PC-3 (cell line): ENCODE data around the gene SH3RF3. TPM values are rescaled to one million over a fixed set of nuclear protein-coding genes. Genes with fewer than 3 reads are reported as not detected.
A peak's percentile ranks its signal among the peaks of the same experiment; 100 is the strongest.
"Not testable (repeated sequence)": the region's sequence is repeated elsewhere in the genome, so short reads cannot be mapped to it uniquely, and the experiment has no call there.

Experiments
- ATAC-seq: fragments of 200-7000 bp; cut with Tn5 transposase; 2 replicates; pipeline ENCODE4 v1.9.1; 2020; ENCODE audit warnings: mild to moderate bottlenecking, moderate library complexity
- BruUV-seq: library from RNA; stranded (reverse); fragments of 400-500 nt; replicated peaks from 2 replicates; lab custom pipeline; 2021; lab: Mats Ljungman, UMichigan
- CTCF ChIA-PET: fragments of 300-600 bp; sonication (Branson Sonifier 250); formaldehyde crosslinking; loops from one replicate; lab custom pipeline; 2022; ENCODE audit warnings: antibody characterized with exemption; lab: Charles Lee
- POLR2A ChIA-PET: fragments of 300-600 bp; sonication (Branson Sonifier 250); formaldehyde crosslinking; loops from one replicate; lab custom pipeline; 2022; ENCODE audit warnings: antibody characterized with exemption; ENCODE audit not compliant: unreplicated experiment; lab: Charles Lee
- DNase-seq: peaks from one replicate; pipeline ENCODE4 v3.0.0-alpha.2; 2015
- H2AFZ ChIP-seq: fragments of 300-600 bp; sonication (generic); 2 replicates; pipeline ENCODE4 v1.6.0; 2016; ENCODE audit warnings: antibody characterized with exemption, low read length
- H3F3A ChIP-seq: fragments of 300-600 bp; sonication (generic); one replicate; pipeline ENCODE4 v1.6.0; 2017; ENCODE audit warnings: antibody characterized with exemption, low read length, control low read depth, mild to moderate bottlenecking; ENCODE audit not compliant: unreplicated experiment
- H3K27ac ChIP-seq: fragments of 300-600 bp; sonication (generic); 2 replicates; pipeline ENCODE4 v1.5.1; 2016; ENCODE audit warnings: mild to moderate bottlenecking, low read length
- H3K27me3 ChIP-seq: fragments of 300-600 bp; sonication (generic); 2 replicates; pipeline ENCODE4 v1.6.1; 2016; ENCODE audit warnings: low read length, mixed read lengths
- H3K36me3 ChIP-seq: fragments of 300-600 bp; sonication (generic); 2 replicates; pipeline ENCODE4 v1.6.1; 2016; ENCODE audit warnings: low read depth, mixed run types, low read length, mixed read lengths
- H3K4me1 ChIP-seq: fragments of 300-600 bp; sonication (generic); 2 replicates; pipeline ENCODE4 v1.5.1; 2016; ENCODE audit warnings: low read length; ENCODE audit not compliant: insufficient read depth
- H3K4me2 ChIP-seq: fragments of 300-600 bp; sonication (generic); 2 replicates; pipeline ENCODE4 v1.6.0; 2016; ENCODE audit warnings: low read length
- H3K4me3 ChIP-seq: fragments of 300-600 bp; sonication (generic); 2 replicates; pipeline ENCODE4 v1.5.1; 2016; ENCODE audit warnings: mild to moderate bottlenecking, low read length, mixed read lengths
- H3K79me2 ChIP-seq: fragments of 300-600 bp; sonication (generic); 2 replicates; pipeline ENCODE4 v1.6.1; 2017; ENCODE audit warnings: low read length, mixed read lengths
- H3K9ac ChIP-seq: fragments of 300-600 bp; sonication (generic); 2 replicates; pipeline ENCODE4 v1.6.0; 2016; ENCODE audit warnings: mild to moderate bottlenecking, low read length
- H3K9me2 ChIP-seq: fragments of 300-600 bp; sonication (generic); replicated peaks from 2 replicates; pipeline ENCODE4 v1.6.1; 2016; ENCODE audit warnings: mixed run types, low read length, mixed read lengths
- H3K9me3 ChIP-seq: fragments of 300-600 bp; sonication (generic); 2 replicates; pipeline ENCODE4 v1.6.1; 2016; ENCODE audit warnings: low read length, mixed read lengths
- H4K20me1 ChIP-seq: fragments of 300-600 bp; sonication (generic); 2 replicates; pipeline ENCODE4 v1.6.1; 2016; ENCODE audit warnings: low read length, mixed read lengths
- CTCF ChIP-seq: fragments of 300-600 bp; sonication (generic); conservative IDR thresholded peaks from 2 replicates; pipeline ENCODE4 v1.5.1; 2017; ENCODE audit warnings: antibody characterized with exemption, low read depth, mild to moderate bottlenecking, low read length
- EZH2 ChIP-seq: fragments of 300-600 bp; sonication (generic); IDR thresholded peaks from one replicate; pipeline ENCODE4 v1.6.1; 2017; ENCODE audit warnings: antibody characterized with exemption, mild to moderate bottlenecking, low read length; ENCODE audit not compliant: unreplicated experiment
- EZH2phosphoT487 ChIP-seq: fragments of 300-600 bp; sonication (generic); IDR thresholded peaks from 2 replicates; pipeline ENCODE4 v1.6.1; 2018; ENCODE audit warnings: mild to moderate bottlenecking, antibody characterized with exemption, low read length, borderline replicate concordance
- intact Hi-C: fragments of 100-400 bp; cut with micrococcal nuclease; formaldehyde crosslinking; loops from 2 replicates; pipeline ENCODE4 v1.9.0; 2023
- total RNA-seq: library from RNA; depleted of rRNA; stranded (reverse); fragments of >200 nt; gene quantifications from 2 replicates; pipeline ENCODE4 v1.2.3, GENCODE V29; 2014

Gene SH3RF3
- total RNA-seq, 1 experiment from 2014 or later = 11.7 TPM

DNA sequence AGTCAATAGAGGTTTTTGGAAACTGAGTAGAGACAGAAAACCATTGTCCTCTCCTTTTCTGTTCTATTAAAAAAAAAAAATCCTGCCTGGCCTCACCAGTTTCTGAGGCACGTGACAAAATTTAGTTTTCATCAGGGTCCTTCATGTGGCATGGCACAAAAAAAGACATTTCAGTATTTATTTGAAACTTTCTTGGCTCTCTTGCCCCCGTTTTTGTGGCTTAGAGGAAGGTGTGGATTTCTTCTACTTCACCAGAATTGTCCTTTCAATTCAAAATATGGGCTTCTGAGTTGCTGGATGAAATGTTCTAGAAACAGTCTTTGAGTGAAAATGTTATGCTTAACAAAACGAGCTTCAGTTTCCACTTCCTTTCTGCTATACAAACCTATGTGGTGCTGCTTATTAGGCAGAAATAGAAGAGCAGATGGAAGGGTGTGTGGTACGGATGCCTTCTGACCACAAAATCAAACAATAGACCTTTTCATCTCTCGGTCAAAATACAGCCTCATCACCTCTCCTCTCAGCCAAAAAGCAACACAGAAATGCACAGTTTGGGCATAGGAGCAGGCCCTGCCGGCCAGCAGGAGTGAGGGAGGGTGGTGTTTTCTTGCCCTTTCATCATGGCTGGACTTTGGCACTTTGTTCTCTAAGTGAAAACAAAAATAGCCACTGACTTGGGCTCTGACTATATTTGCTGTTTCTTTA is 89.2 kb downstream of the SH3RF3 start:
- Histone ChIP-seq H3K4me2 (peak overlapping the region; percentile 14; the same call in 1 of the 2 replicates), H3K79me2 (peaks cover 39% of the 10 kb centered on the region), H3F3A (no peaks in the 10 kb centered on the region), H3K27ac (no peak overlapping the region), H3K36me3 (no peaks in the 10 kb centered on the region), H3K4me3 (no peak overlapping the region), H3K4me1 (peaks cover 46% of the 10 kb centered on the region), H4K20me1 (no peaks in the 10 kb centered on the region), H3K9ac (no peak overlapping the region), H3K9me3 (no peaks in the 10 kb centered on the region), H3K27me3 (no peaks in the 10 kb centered on the region), H2AFZ (no peak overlapping the region), H3K9me2 (no peaks in the 10 kb centered on the region)
- CTCF ChIA-PET = no interaction called here
- intact Hi-C loops = no loop called here
- ATAC-seq (peak; percentile 8; the same call in 1 of the 2 replicates), DNase-seq (peak; percentile 46)
- POLR2A ChIA-PET = interaction anchor here (0.7 kb wide), 1 partner anchor 114 kb away, joined by 4 read pairs; no protein-coding TSS in a partner anchor
- BruUV-seq = no TSS peak
- TF ChIP-seq CTCF (no peak), EZH2phosphoT487 (no peak), EZH2 (no peak)

GRCh38 chr2:109218792-109219126 is 89.8 kb downstream of the SH3RF3 start:
- no peaks in the 10 kb centered on the region for H3K9me2 ChIP-seq
- H3K4me1 ChIP-seq = peaks cover 41% of the 10 kb centered on the region
- no peaks in the 10 kb centered on the region for H4K20me1 ChIP-seq
- no peak for ATAC-seq
- H3K4me3 ChIP-seq = no peak overlapping the region
- no TSS peak for BruUV-seq
- ChIA-PET POLR2A (interaction anchor here (0.7 kb wide), 1 partner anchor 114 kb away, joined by 4 read pairs; no protein-coding TSS in a partner anchor), CTCF (no interaction called here)
- H3K27me3 ChIP-seq = no peaks in the 10 kb centered on the region
- intact Hi-C loops = no loop called here
- DNase-seq = no peak
- no peak overlapping the region for H3K27ac ChIP-seq
- H3F3A ChIP-seq = no peaks in the 10 kb centered on the region
- TF ChIP-seq EZH2 = no peak
- TF ChIP-seq EZH2phosphoT487 = no peak
- TF ChIP-seq CTCF = no peak
- H2AFZ ChIP-seq = no peak overlapping the region
- no peaks in the 10 kb centered on the region for H3K36me3 ChIP-seq
- peaks cover 36% of the 10 kb centered on the region for H3K79me2 ChIP-seq
- no peaks in the 10 kb centered on the region for H3K9me3 ChIP-seq
- 0 out of 2 replicates have a peak overlapping the region, but pooled peaks have one; percentile 14 for H3K4me2 ChIP-seq
- H3K9ac ChIP-seq = no peak overlapping the region

DNA sequence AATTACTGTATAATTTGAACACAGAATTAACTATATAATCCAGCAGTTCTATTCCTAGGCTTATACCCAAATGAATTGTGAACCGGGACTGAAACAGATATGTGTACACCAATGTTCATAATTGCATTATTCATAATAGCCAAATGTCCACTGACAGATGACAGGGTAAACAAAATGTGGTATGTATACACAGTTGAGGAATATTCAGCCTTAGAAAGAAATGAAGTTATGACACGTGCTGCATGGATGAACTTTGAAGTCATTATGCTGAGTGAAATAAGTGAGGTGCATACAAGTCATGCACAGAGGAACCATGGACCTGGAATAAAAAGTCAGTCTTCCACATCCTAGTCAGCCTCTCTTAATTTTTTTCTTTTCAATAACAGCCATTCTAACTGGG is 91.9 kb downstream of the SH3RF3 start:
- Histone ChIP-seq H3K9me2 (no peaks in the 10 kb centered on the region), H3K4me1 (peaks cover 30% of the 10 kb centered on the region), H3K36me3 (no peaks in the 10 kb centered on the region), H4K20me1 (no peaks in the 10 kb centered on the region), H3F3A (no peaks in the 10 kb centered on the region), H3K27ac (no peak overlapping the region), H2AFZ (no peak overlapping the region), H3K27me3 (no peaks in the 10 kb centered on the region), H3K4me3 (no peak overlapping the region), H3K4me2 (no peak overlapping the region), H3K9ac (no peak overlapping the region), H3K79me2 (peaks cover 40% of the 10 kb centered on the region), H3K9me3 (no peaks in the 10 kb centered on the region)
- BruUV-seq = no TSS peak
- no peak; the same call in 1 of the 2 replicates for ATAC-seq
- POLR2A ChIA-PET = no interaction called here
- DNase-seq = no peak
- intact Hi-C loops = no loop called here
- CTCF ChIA-PET = no interaction called here
- TF ChIP-seq CTCF (no peak), EZH2 (no peak), EZH2phosphoT487 (no peak)

DNA sequence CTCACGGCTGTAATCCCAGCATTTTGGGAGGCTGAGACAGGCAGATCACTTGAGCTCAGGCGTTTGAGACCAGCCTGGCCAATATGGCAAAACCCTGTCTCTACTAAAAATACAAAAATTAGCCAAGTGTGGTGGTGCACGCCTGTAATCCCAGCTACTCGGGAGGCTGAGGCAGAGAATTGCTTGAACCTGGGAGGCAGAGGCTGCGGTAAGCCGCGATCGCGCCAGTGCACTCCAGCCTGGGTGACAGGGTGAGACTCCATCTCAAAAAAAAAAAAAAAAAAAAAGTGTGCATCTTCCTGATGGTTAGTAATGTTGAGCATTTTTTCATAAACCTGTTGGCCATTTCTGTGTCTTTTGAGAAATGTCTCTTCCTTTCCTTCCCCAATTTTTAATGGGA is 92.3 kb downstream of the SH3RF3 start:
- H3K4me2 ChIP-seq, intact Hi-C loops, ATAC-seq, H3K27me3 ChIP-seq, POLR2A ChIA-PET, H3K36me3 ChIP-seq, H3K9ac ChIP-seq, H3K9me2 ChIP-seq, H2AFZ ChIP-seq, H3K27ac ChIP-seq, BruUV-seq, H3K9me3 ChIP-seq, CTCF ChIA-PET, DNase-seq, H3F3A ChIP-seq, H3K4me3 ChIP-seq, H4K20me1 ChIP-seq: not testable (repeated sequence)
- peaks cover 41% of the 10 kb centered on the region for H3K79me2 ChIP-seq
- H3K4me1 ChIP-seq = peaks cover 30% of the 10 kb centered on the region
